Measurements from ENCODE around the gene CDH15. TPM values are rescaled to one million over a fixed set of nuclear protein-coding genes. Genes with fewer than 3 reads are reported as not detected.

Gene CDH15
- total and polyA plus RNA-seq, 2 donors (not counting 1 experiment from before 2014, with no cell fraction given): not detected

GRCh38 chr16:89201439-89202377 lies 30.2 kb downstream of the CDH15 start:
- WGBS (ENCODE audit: insufficient coverage): 3% methylated on average over 94 of the region's 111 CpGs
- peaks cover 32% of the 10 kb centered on the region for H3K27me3 Mint-ChIP-seq
- ATAC-seq (ENCODE audit: low read depth): peak; percentile 93

More at GRCh38 chr16:89201439-89202377, 30.2 kb downstream of the CDH15 start:
- H4K20me1 ChIP-seq (ENCODE audit: control insufficient read depth, insufficient read depth, low read length, poor library complexity, severe bottlenecking): no peaks in the 10 kb centered on the region
- peaks cover 0 to 54% (median 25%) of the 10 kb centered on the region in 4 experiments for H3K27me3 ChIP-seq (replicated peaks in 1 of 4; ENCODE audit: control extremely low read depth in 1 of 4, control insufficient read depth in 3 of 4, insufficient read depth in 4 of 4, low read length in 3 of 4)
- no peak for TF ChIP-seq EZH2 (IDR thresholded peaks at IDR 0.05; ENCODE audit: borderline replicate concordance, insufficient read depth, low read depth, low read length, poor library complexity, severe bottlenecking)
- TF ChIP-seq, protein P1, sequence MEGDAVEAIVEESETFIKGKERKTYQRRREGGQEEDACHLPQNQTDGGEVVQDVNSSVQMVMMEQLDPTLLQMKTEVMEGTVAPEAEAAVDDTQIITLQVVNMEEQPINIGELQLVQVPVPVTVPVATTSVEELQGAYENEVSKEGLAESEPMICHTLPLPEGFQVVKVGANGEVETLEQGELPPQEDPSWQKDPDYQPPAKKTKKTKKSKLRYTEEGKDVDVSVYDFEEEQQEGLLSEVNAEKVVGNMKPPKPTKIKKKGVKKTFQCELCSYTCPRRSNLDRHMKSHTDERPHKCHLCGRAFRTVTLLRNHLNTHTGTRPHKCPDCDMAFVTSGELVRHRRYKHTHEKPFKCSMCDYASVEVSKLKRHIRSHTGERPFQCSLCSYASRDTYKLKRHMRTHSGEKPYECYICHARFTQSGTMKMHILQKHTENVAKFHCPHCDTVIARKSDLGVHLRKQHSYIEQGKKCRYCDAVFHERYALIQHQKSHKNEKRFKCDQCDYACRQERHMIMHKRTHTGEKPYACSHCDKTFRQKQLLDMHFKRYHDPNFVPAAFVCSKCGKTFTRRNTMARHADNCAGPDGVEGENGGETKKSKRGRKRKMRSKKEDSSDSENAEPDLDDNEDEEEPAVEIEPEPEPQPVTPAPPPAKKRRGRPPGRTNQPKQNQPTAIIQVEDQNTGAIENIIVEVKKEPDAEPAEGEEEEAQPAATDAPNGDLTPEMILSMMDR (IDR thresholded peaks at IDR 0.05): no peak
- H3K27ac ChIP-seq (ENCODE audit: low read length in 2 of 2): no peak overlapping the region
- H3K36me3 ChIP-seq (replicated peaks in 1 of 2; ENCODE audit: control extremely low read depth in 1 of 2, control insufficient read depth in 1 of 2, extremely low read depth in 1 of 2, insufficient read depth in 2 of 2, low read length in 1 of 2): no peaks in the 10 kb centered on the region
- H3K9ac ChIP-seq (ENCODE audit: low read length): no peak overlapping the region
- ChIA-PET CTCF (interaction anchor here (1.4 kb wide), 1 partner anchor 464 kb away, joined by 5 read pairs; no protein-coding TSS in a partner anchor), POLR2A (no interaction called here)
- no peaks in the 10 kb centered on the region for H3K9me3 Mint-ChIP-seq (ENCODE audit: insufficient read depth)
- peak overlapping the region; percentile 81 for H3K4me2 ChIP-seq (replicated peaks; ENCODE audit: low read depth, low read length, poor library complexity, severe bottlenecking)
- intact Hi-C loops (cut with micrococcal nuclease): no loop called here
- peak; percentile 75 for DNase-seq
- H3K4me3 Mint-ChIP-seq: peak overlapping the region; percentile 76
- H3K27ac Mint-ChIP-seq: no peak overlapping the region
- H3K4me1 ChIP-seq (ENCODE audit: control insufficient read depth in 2 of 2, insufficient read depth in 2 of 2, low read length in 2 of 2): peaks cover 15% of the 10 kb centered on the region in 2 donors
- no peaks in the 10 kb centered on the region for H3K79me2 ChIP-seq (ENCODE audit: control insufficient read depth, insufficient read depth, low read length)
- peak overlapping the region; percentile 22 for H2AFZ ChIP-seq (ENCODE audit: insufficient read depth, low read depth, low read length, poor library complexity, severe bottlenecking)
- H3K9me3 ChIP-seq (ENCODE audit: control extremely low read depth in 1 of 3, control insufficient read depth in 2 of 3, insufficient read depth in 1 of 3, low read length in 2 of 3): peaks cover 0 to 27% (median 3%) of the 10 kb centered on the region in 3 donors
- peak overlapping the region in 2 of 5 experiments; percentile 6 to 36 for H3K4me3 ChIP-seq (ENCODE audit: control extremely low read depth in 1 of 5, extremely low read depth in 1 of 5, insufficient read depth in 1 of 5, low read depth in 2 of 5, low read length in 4 of 5)
- H3K4me1 Mint-ChIP-seq: peaks cover 13% of the 10 kb centered on the region
